ENCODE measurements around the gene ZNF331. TPM values are rescaled to one million over a fixed set of nuclear protein-coding genes. Genes with fewer than 3 reads are reported as not detected.

The ZNF331 gene
- total RNA-seq, 2 donors from 2014 or later: 16.9 to 26.7 TPM

- H3K4me3 ChIP-seq: no peak overlapping the region
- no peak for DNase-seq (ENCODE audit: low spot score)
Observed at GRCh38 chr19:53540091-53540490, 2.1 kb downstream of the ZNF331 start.

DNA sequence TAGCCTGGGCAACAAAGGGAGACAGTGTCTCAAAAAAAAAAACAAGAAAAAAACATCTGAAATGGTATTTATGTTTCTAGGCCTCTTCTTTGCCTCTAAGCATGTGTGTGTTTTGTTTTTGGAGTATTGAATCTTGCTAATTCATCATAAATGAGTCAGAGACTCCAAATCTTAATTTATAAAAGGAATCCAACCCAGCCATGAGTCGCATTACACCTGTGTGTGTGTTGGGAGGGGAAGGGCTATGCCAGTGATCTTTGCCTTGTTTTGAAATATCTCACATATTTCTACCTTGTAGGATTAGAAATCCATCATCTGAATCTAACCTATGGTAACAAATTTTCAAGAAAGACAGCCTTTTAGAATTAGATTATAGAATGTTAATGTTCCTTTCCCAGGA is 4.0 kb downstream of the ZNF331 start:
- TF ChIP-seq, protein P1, sequence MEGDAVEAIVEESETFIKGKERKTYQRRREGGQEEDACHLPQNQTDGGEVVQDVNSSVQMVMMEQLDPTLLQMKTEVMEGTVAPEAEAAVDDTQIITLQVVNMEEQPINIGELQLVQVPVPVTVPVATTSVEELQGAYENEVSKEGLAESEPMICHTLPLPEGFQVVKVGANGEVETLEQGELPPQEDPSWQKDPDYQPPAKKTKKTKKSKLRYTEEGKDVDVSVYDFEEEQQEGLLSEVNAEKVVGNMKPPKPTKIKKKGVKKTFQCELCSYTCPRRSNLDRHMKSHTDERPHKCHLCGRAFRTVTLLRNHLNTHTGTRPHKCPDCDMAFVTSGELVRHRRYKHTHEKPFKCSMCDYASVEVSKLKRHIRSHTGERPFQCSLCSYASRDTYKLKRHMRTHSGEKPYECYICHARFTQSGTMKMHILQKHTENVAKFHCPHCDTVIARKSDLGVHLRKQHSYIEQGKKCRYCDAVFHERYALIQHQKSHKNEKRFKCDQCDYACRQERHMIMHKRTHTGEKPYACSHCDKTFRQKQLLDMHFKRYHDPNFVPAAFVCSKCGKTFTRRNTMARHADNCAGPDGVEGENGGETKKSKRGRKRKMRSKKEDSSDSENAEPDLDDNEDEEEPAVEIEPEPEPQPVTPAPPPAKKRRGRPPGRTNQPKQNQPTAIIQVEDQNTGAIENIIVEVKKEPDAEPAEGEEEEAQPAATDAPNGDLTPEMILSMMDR (IDR thresholded peaks at IDR 0.05): no peak
- no peaks in the 10 kb centered on the region for H3K27me3 ChIP-seq
- no peak overlapping the region for H3K4me3 ChIP-seq
- no peak for DNase-seq (ENCODE audit: low spot score)
- no peak overlapping the region for H3K27ac ChIP-seq
- H3K9me3 ChIP-seq: no peaks in the 10 kb centered on the region
- H3K36me3 ChIP-seq: peaks cover 5% of the 10 kb centered on the region
- H3K4me1 ChIP-seq: no peaks in the 10 kb centered on the region

More at GRCh38 chr19:53540091-53540490, 2.1 kb downstream of the ZNF331 start:
- no peaks in the 10 kb centered on the region for H3K27me3 ChIP-seq
- H3K36me3 ChIP-seq: peaks cover 5% of the 10 kb centered on the region
- no peaks in the 10 kb centered on the region for H3K9me3 ChIP-seq
- H3K27ac ChIP-seq: no peak overlapping the region
- no peaks in the 10 kb centered on the region for H3K4me1 ChIP-seq
- TF ChIP-seq, protein P1 (IDR thresholded peaks at IDR 0.05): no peak

GRCh38 chr19:53545271-53546065 is 7.5 kb downstream of the ZNF331 start:
- Histone ChIP-seq H3K27me3 (no peaks in the 10 kb centered on the region), H3K4me3 (no peak overlapping the region), H3K27ac (peak overlapping the region in 1 of 2 donors; percentile 4), H3K4me1 (no peaks in the 10 kb centered on the region), H3K9me3 (no peaks in the 10 kb centered on the region), H3K36me3 (peaks cover 5% of the 10 kb centered on the region)
- no peak for DNase-seq (ENCODE audit: low spot score)
- TF ChIP-seq, protein P1 (IDR thresholded peaks at IDR 0.05): no peak

DNA sequence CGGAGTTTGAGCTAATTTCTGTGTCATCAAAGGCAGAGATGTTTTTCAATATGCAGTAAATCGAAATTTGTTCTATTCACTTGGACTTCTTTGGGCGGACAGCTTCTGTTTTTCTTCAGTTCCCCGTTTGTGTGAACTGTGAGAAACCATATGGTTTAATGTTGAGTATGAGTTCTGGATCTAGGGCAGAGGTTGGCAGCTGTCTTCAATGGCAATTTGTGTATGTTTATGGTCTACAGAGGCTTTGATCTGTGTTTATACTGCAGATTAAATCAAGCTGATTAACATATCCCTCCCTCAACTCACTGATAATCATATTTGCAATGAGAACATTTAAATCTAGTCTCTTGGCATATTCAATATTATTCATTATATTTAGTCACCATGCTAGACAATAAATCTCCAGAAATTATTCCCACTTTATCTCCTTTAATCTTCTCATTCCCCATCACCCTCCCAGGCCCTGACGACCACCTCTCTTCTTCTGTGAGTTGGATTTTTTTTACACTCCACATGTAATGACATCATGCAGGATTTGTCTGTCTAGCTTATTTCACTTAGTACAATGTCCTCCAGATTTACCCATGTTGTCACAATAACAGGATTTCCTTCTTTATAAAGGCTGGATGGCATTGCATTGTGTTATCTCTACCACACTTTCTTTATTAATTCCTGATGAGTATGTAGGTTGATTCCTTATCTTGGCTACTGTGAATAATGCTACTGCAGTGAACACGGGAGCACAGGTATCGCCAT is 9.0 kb downstream of the ZNF331 start:
- Histone ChIP-seq H3K36me3 (peaks cover 5% of the 10 kb centered on the region), H3K4me3 (no peak overlapping the region), H3K27me3 (no peaks in the 10 kb centered on the region), H3K9me3 (no peaks in the 10 kb centered on the region), H3K4me1 (no peaks in the 10 kb centered on the region), H3K27ac (peak overlapping the region in 1 of 2 donors; percentile 21)
- no peak for DNase-seq (ENCODE audit: low spot score)
- TF ChIP-seq, protein P1 (IDR thresholded peaks at IDR 0.05): no peak

- H3K36me3 ChIP-seq: no peaks in the 10 kb centered on the region
- no peaks in the 10 kb centered on the region for H3K9me3 ChIP-seq
- peaks cover 0 to 5% of the 10 kb centered on the region in 2 donors for H3K4me1 ChIP-seq
- H3K27me3 ChIP-seq: no peaks in the 10 kb centered on the region
- H3K4me3 ChIP-seq: no peak overlapping the region
- TF ChIP-seq, protein P1 (IDR thresholded peaks at IDR 0.05): no peak
- peak overlapping the region in 1 of 2 donors; percentile 38 for H3K27ac ChIP-seq
- DNase-seq (ENCODE audit: low spot score): no peak
Observed at GRCh38 chr19:53549340-53549739, 11.4 kb downstream of the ZNF331 start.

Data from right atrium auricular region (tissue), 2 donors.